NOMO-1 (cell line): ENCODE data around the gene ZFP90.
A peak's percentile ranks its signal among the peaks of the same experiment; 100 is the strongest.

Experiments used
- DNase-seq, 2 experiments: peaks; one replicate each; lab custom pipeline; 2025; ENCODE audit not compliant: unreplicated experiment in 2 of 2; lab: John Stamatoyannopoulos, UW

ZFP90 gene

DNA sequence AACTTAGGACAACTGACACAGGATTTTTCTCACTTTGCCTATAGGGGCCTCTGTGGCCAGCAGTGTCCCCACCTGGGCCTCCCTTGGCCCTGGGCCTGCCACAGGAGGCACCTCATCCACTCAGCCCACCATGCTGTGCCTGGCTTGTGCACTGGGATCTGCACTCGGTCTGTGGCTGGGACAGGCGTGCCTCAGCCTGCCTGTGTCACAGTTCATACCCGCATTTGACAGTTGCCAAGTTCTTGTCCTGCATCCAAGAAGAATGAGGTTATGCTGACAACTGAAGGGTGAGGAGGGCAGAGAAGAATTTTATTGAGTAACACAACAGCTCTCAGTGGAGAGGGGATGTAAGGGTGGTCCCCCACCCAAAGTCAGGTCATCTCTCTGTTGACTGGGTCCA is 36.0 kb downstream of the ZFP90 start:
- DNase-seq = no peak

- no peak for DNase-seq
Observed at GRCh38 chr16:68577352-68577853, 38.3 kb downstream of the ZFP90 start.

DNA sequence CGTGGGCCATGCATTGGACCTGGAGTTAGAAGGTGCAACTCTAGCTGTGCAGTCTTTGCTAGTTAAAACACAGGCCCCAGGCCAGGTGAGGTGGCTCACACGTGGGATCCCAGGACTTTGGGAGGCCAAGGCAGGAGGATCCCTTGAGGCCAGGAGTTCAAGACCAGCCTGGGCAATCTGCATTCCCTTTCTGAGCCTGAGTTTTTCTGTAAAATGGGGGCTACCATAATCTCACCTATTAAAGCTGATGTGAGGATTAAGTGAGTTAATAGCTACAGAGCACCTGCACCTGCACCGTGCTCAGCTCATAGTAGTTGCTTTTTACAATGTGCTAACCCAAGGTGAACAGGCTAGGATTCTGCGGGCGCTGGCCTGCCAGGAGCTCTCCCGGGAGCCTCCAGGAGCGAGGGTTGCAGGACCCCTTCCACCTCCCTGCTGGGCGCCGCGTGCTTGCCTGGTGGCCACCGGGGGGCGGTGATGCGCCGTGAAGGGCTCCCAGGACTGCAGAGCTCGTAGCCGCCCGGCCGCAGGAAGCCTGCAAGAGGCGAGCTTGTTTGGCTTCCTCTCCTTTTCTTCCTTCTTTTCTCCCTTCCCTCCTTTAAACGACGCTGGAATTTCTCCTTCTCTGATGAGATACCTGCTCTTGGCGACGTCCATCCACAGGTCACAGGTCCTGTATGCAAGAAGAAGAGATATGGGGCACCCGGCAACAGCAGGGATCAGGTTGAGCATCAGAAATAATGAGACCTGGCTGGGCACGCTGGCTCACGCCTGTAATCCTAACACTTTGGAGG is 51.3 kb downstream of the ZFP90 start:
- DNase-seq = peak; percentile 5 to 30

- DNase-seq = no peak
Observed at GRCh38 chr16:68592466-68593337, 53.6 kb downstream of the ZFP90 start.

DNA sequence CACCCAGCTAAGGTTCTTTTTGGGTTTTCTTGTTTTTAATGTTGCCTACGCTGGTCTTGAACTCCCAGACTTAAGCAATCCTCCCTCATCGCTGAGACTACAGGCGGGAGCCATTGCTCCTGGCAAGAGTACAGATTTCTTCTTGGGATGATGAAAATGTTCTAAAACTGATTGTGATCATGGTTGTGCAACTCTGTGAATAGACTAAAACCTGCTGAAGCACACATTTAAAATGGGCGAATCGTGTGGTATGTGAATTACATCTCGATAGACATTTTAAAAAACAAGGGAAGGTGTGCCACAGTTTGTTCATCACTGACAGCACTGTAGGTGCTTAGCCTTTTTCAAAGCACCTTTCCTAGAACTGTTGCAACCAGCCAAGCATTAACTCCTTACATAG is 57.2 kb downstream of the ZFP90 start:
- DNase-seq = no peak

DNA sequence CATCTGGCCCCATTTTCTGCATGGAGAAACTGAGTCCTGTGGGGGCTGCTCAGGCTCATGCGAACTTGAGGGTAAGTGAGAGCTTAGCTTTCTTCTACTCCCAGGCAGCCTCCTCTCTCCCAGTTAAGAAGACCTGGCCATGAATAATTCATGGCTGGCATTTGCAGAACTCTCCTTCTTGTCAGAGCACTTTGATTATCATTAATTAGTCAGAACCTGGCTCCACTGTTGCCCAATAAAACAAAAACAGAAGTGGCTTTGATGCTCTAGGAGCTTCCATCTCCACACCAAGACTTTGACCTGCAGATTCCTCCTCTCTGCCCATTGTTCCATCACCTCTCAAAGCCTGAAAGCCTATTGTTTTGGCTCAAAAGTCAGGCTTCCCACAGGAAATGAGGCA is 60.5 kb downstream of the ZFP90 start:
- DNase-seq = no peak

- DNase-seq = no peak
Observed at GRCh38 chr16:68605746-68606145, 66.7 kb downstream of the ZFP90 start.

DNA sequence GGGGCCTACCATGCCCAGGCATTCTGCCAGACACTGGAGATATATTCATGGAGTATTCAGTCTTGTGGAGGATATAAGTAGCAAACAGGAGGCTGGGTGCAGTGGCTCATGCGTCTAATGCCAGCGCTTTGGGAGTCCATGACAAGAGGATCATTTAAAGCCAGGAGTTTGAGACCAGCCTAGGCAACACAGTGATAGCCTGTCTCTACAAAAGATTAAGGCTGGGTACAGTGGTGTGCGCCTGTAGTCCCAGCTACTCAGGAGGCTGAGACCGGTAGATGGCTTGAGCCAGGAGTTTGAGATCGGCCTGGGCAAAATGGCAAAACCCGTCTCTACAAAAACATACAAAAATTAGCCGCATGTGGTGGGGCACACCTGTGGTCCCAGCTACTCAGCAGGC is 68.4 kb downstream of the ZFP90 start:
- no peak for DNase-seq

DNA sequence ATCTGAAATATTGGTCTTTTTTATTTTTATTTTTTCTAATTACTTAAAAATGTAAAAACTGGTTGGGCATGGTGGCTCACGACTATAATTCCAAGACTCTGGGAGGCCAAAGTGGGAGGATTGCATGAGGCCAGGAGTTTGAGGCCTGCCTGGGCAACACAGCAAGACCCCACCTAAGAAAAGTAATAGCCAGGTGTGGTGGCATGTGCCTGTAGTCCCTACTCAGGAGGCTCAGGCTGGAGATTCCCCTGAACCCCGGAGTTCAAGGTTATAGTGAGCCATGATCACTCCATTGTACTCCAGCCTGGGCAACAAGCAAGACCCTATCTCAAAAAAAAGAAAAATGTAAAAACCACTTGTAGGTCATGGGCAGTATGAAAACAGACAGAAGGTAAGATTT is 69.2 kb downstream of the ZFP90 start:
- no peak for DNase-seq

DNA sequence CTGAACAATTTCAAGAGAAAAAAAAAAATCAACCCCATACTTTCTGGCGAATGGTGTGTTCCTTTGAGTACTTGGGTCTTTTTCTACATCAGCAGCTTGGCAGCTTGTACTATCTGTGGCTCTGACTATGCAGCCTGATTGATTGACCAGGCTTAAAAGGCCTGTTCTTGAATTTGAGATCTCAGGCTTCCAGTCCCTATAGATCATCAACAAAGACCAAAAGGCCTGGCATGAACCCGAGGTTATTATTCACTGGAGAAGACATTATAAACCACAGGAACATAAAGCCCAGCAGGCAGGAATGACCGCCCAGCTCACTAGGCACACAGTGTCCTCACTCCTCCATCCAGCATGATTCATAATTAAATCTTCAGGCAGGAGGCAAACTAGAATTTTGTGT is 73.9 kb downstream of the ZFP90 start:
- DNase-seq = no peak

GRCh38 chr16:68617734-68618133 is 78.6 kb downstream of the ZFP90 start:
- no peak for DNase-seq
